HG03460 (cell line): ENCODE measurements around the gene SMARCAL1.

Experiments used
- ATAC-seq: cut with Tn5 transposase; IDR thresholded peaks from one replicate; pipeline ENCODE4 v1.9.1; 2021; ENCODE audit not compliant: unreplicated experiment

The SMARCAL1 gene

GRCh38 chr2:216426166-216426777, 14.0 kb downstream of the SMARCAL1 start:
- ATAC-seq = no peak

GRCh38 chr2:216426938-216427337, 14.7 kb downstream of the SMARCAL1 start:
- ATAC-seq = no peak

GRCh38 chr2:216428618-216429350, 16.5 kb downstream of the SMARCAL1 start:
- no peak for ATAC-seq

- ATAC-seq = no peak
These were observed 17.1 kb downstream of the SMARCAL1 start for GRCh38 chr2:216429428-216429827.

GRCh38 chr2:216430811-216431530, 18.7 kb downstream of the SMARCAL1 start:
- ATAC-seq = no peak

- no peak for ATAC-seq
These were observed 19.2 kb downstream of the SMARCAL1 start for GRCh38 chr2:216431531-216431856.

- no peak for ATAC-seq
These were observed 24.1 kb downstream of the SMARCAL1 start for GRCh38 chr2:216436383-216436782.

GRCh38 chr2:216441308-216442010, 29.2 kb downstream of the SMARCAL1 start:
- no peak for ATAC-seq

GRCh38 chr2:216445501-216445900, 33.2 kb downstream of the SMARCAL1 start:
- no peak for ATAC-seq

- ATAC-seq = no peak
These were observed 34.1 kb downstream of the SMARCAL1 start for GRCh38 chr2:216446343-216446742.

- ATAC-seq = no peak
These were observed 35.0 kb downstream of the SMARCAL1 start for GRCh38 chr2:216447293-216447692.

GRCh38 chr2:216448829-216449228, 36.5 kb downstream of the SMARCAL1 start:
- ATAC-seq = no peak

- no peak for ATAC-seq
These were observed 38.1 kb downstream of the SMARCAL1 start for GRCh38 chr2:216450346-216450745.

- ATAC-seq = no peak
These were observed 38.5 kb downstream of the SMARCAL1 start for GRCh38 chr2:216450784-216451183.

- no peak for ATAC-seq
These were observed 41.8 kb downstream of the SMARCAL1 start for GRCh38 chr2:216453955-216454614.

- no peak for ATAC-seq
These were observed 50.9 kb downstream of the SMARCAL1 start for GRCh38 chr2:216463148-216463547.

GRCh38 chr2:216464104-216464720, 51.9 kb downstream of the SMARCAL1 start:
- no peak for ATAC-seq

GRCh38 chr2:216465579-216466195, 53.4 kb downstream of the SMARCAL1 start:
- ATAC-seq = no peak

GRCh38 chr2:216467845-216468244, 55.6 kb downstream of the SMARCAL1 start:
- ATAC-seq = no peak

GRCh38 chr2:216469661-216470060, 57.4 kb downstream of the SMARCAL1 start:
- no peak for ATAC-seq
